DOHH2 (cell line): ENCODE results near the gene SAMD14.

Experiments
- EZH2phosphoT487 ChIP-seq: fragments of 200-600 bp; sonication (generic); IDR thresholded peaks from 2 replicates; pipeline ENCODE4 v1.6.1; 2017; ENCODE audit warnings: borderline replicate concordance, mild to moderate bottlenecking, antibody characterized with exemption, low read length, moderate library complexity, mixed read lengths
- TF ChIP-seq, protein P1 (sequence below): fragments of 200-600 bp; sonication (generic); IDR thresholded peaks from one replicate; pipeline ENCODE4 v1.5.1; 2014; ENCODE audit warnings: antibody characterized with exemption, mild to moderate bottlenecking, low read depth, low read length; ENCODE audit not compliant: poor library complexity, severe bottlenecking

DNA sequence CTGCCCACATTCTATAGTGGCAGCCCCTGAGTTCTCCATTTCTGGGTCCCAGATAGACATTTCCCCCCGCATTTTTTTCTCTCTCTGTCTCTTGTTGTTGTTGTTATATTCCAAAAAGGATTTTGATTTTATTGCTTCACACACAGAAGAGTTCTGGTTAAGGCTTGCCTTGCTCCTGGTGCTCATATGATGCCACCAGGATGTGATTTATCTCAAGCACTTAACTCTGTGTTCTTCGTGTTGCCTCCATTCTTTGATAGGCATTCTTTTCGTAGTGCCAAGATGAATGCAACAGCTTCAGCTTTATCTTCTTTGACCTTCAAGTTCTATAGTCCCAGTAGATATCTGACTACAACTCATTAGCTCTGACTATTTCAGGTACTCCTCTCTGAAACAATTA lies 64.9 kb downstream of the SAMD14 start:
- TF ChIP-seq, protein P1, sequence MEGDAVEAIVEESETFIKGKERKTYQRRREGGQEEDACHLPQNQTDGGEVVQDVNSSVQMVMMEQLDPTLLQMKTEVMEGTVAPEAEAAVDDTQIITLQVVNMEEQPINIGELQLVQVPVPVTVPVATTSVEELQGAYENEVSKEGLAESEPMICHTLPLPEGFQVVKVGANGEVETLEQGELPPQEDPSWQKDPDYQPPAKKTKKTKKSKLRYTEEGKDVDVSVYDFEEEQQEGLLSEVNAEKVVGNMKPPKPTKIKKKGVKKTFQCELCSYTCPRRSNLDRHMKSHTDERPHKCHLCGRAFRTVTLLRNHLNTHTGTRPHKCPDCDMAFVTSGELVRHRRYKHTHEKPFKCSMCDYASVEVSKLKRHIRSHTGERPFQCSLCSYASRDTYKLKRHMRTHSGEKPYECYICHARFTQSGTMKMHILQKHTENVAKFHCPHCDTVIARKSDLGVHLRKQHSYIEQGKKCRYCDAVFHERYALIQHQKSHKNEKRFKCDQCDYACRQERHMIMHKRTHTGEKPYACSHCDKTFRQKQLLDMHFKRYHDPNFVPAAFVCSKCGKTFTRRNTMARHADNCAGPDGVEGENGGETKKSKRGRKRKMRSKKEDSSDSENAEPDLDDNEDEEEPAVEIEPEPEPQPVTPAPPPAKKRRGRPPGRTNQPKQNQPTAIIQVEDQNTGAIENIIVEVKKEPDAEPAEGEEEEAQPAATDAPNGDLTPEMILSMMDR: no peak
- TF ChIP-seq EZH2phosphoT487: no peak
